ENCODE measurements around the gene HERC3. TPM values are rescaled to one million over a fixed set of nuclear protein-coding genes. Genes with fewer than 3 reads are reported as not detected.

The HERC3 gene
- total and polyA plus RNA-seq, 2 of the 13 experiments (the other 11 are each of a cell fraction or from before 2014, with no cell fraction given) = 3.8 to 6.2 TPM

DNA sequence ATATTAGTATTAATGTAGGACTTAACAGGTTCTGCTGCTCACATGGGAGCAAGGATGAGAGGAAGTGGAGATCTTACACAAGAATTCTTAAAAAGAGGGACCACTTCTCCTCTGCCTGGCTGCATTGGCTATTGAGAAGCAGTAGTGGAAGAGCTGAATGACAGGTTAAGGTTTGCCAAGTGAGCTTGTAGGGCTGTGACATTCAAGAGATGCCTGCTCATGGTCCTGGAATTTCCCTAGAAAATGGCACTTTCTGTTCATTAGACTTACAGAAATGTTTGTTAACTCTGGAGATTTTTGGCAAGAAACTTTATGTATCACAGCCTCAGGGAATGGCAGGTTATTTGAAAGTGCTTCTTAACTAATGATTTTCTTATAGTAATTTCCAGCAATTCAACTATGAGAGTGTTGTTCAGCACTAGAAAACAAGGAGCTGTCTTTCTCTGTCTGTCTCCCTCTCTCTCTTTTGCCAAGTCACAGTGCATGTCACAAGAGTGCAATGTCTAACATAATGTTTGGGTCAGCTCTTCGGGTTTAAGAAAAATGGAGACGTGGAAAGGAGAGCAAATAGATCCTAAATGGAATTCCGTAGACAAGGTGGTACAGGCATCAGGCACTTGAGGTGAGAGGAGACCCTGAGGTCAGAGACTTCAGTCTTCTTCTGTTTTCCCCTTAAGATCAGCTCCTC lies 113.7 kb downstream of the HERC3 start:
- Histone ChIP-seq H2AFZ (ENCODE audit: low read length) (no peak overlapping the region), H3K27me3 (ENCODE audit: control insufficient read depth in 1 of 2, insufficient read depth in 2 of 2, low read length in 2 of 2) (no peaks in the 10 kb centered on the region), H3K4me1 (ENCODE audit: insufficient read depth, low read length) (no peaks in the 10 kb centered on the region), H3K27ac (ENCODE audit: extremely low read length, insufficient read depth, low read length) (no peak overlapping the region), H3K4me2 (ENCODE audit: low read depth, low read length) (no peak overlapping the region), H3K9ac (ENCODE audit: insufficient read depth, low read depth, low read length) (no peak overlapping the region), H4K20me1 (ENCODE audit: insufficient read depth, low read length) (no peaks in the 10 kb centered on the region), H3K9me3 (ENCODE audit: low read length) (no peaks in the 10 kb centered on the region), H3K36me3 (replicated peaks in 1 of 2; ENCODE audit: control insufficient read depth in 1 of 2, insufficient read depth in 2 of 2, low read length in 2 of 2) (no peaks in the 10 kb centered on the region), H3K79me2 (ENCODE audit: insufficient read depth, low read length) (no peaks in the 10 kb centered on the region), H3K4me3 (replicated peaks in 1 of 3; ENCODE audit: insufficient read depth in 1 of 3, low read depth in 2 of 3, low read length in 3 of 3) (no peak overlapping the region)
- TF ChIP-seq, protein P1, sequence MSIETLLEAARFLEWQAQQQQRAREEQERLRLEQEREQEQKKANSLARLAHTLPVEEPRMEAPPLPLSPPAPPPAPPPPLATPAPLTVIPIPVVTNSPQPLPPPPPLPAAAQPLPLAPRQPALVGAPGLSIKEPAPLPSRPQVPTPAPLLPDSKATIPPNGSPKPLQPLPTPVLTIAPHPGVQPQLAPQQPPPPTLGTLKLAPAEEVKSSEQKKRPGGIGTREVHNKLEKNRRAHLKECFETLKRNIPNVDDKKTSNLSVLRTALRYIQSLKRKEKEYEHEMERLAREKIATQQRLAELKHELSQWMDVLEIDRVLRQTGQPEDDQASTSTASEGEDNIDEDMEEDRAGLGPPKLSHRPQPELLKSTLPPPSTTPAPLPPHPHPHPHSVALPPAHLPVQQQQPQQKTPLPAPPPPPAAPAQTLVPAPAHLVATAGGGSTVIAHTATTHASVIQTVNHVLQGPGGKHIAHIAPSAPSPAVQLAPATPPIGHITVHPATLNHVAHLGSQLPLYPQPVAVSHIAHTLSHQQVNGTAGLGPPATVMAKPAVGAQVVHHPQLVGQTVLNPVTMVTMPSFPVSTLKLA (IDR thresholded peaks at IDR 0.05) = no peak
- TF ChIP-seq, protein P2, sequence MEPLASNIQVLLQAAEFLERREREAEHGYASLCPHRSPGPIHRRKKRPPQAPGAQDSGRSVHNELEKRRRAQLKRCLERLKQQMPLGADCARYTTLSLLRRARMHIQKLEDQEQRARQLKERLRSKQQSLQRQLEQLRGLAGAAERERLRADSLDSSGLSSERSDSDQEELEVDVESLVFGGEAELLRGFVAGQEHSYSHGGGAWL (CRISPR knock-in tag; IDR thresholded peaks at IDR 0.05) = no peak
- TF ChIP-seq ZNF850 (CRISPR knock-in tag; conservative IDR thresholded peaks at IDR 0.05) = no peak
- ChIA-PET CTCF (ENCODE audit: low intra/inter-chr PET ratio, low total read pairs) (interaction anchor here (0.7 to 1.5 kb wide), 2 partner anchors 318 to 320 kb away, joined by 3 to 13 read pairs; no protein-coding TSS in a partner anchor), POLR2A (no interaction called here)
- DNase-seq (ENCODE audit: low spot score) (no peak), ATAC-seq (peak; percentile 24; the same call in 1 of the 3 replicates), FAIRE-seq (no peak)
- no TSS peak for BruUV-seq (replicated peaks)
- 52% methylated on average over 3 of the region's 3 CpGs for WGBS (ENCODE audit: low lambda C conversion rate)
- intact Hi-C loops (cut with micrococcal nuclease; ENCODE audit: unreplicated experiment) = loop anchor here (1.0 kb wide), 2 partner anchors 85 to 318 kb away; no protein-coding TSS in a partner anchor
- in situ Hi-C loops (cut with HindIII; ENCODE audit: extremely low pct_ligation_motif_present, low pct_unique_long_range_greater_than_20kb) = loop anchor here (5.0 to 10.0 kb wide), 2 partner anchors 86 to 319 kb away; no protein-coding TSS in a partner anchor

DNA sequence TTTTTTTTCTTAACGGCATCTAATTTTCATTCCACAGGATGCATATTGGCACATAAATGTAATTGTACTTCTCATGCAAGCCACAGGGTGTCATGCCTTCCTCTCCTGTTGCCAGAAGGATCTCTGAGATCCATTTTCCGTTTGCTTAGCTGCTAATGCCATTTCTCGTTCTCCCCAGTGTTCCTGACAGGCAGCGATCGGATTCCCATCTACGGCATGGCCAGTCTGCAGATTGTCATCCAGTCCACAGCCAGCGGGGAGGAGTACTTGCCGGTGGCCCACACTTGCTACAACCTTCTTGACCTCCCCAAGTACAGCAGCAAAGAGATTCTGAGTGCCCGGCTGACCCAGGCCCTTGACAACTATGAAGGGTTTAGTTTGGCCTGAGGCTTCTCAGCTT lies 114.3 kb downstream of the HERC3 start:
- Histone ChIP-seq H3K27me3 (ENCODE audit: control insufficient read depth in 1 of 2, insufficient read depth in 2 of 2, low read length in 2 of 2) (no peaks in the 10 kb centered on the region), H3K27ac (ENCODE audit: extremely low read length, insufficient read depth, low read length) (no peak overlapping the region), H4K20me1 (ENCODE audit: insufficient read depth, low read length) (no peaks in the 10 kb centered on the region), H3K36me3 (replicated peaks in 1 of 2; ENCODE audit: control insufficient read depth in 1 of 2, insufficient read depth in 2 of 2, low read length in 2 of 2) (no peaks in the 10 kb centered on the region), H3K4me1 (ENCODE audit: insufficient read depth, low read length) (no peaks in the 10 kb centered on the region), H3K9me3 (ENCODE audit: low read length) (no peaks in the 10 kb centered on the region), H3K9ac (ENCODE audit: insufficient read depth, low read depth, low read length) (no peak overlapping the region), H3K4me2 (ENCODE audit: low read depth, low read length) (no peak overlapping the region), H3K79me2 (ENCODE audit: insufficient read depth, low read length) (no peaks in the 10 kb centered on the region), H2AFZ (ENCODE audit: low read length) (no peak overlapping the region), H3K4me3 (replicated peaks in 1 of 3; ENCODE audit: insufficient read depth in 1 of 3, low read depth in 2 of 3, low read length in 3 of 3) (no peak overlapping the region)
- ATAC-seq (peak; percentile 92), FAIRE-seq (peak; percentile 53), DNase-seq (ENCODE audit: low spot score) (peak; percentile 53)
- in situ Hi-C loops (cut with HindIII; ENCODE audit: extremely low pct_ligation_motif_present, low pct_unique_long_range_greater_than_20kb) (loop anchor here (5.0 to 10.0 kb wide), 2 partner anchors 86 to 318 kb away; no protein-coding TSS in a partner anchor), intact Hi-C loops (cut with micrococcal nuclease; ENCODE audit: unreplicated experiment) (loop anchor here (1.0 kb wide), 2 partner anchors 85 to 318 kb away; no protein-coding TSS in a partner anchor)
- WGBS (ENCODE audit: low lambda C conversion rate) = 70% methylated on average over 8 of the region's 9 CpGs
- CTCF ChIA-PET (ENCODE audit: low intra/inter-chr PET ratio, low total read pairs) = interaction anchor here (0.7 to 1.5 kb wide), 3 partner anchors 108 to 319 kb away, joined by 3 to 13 read pairs (median 3); no protein-coding TSS in a partner anchor
- POLR2A ChIA-PET = no interaction called here
- BruUV-seq (replicated peaks) = no TSS peak
- TF ChIP-seq, protein P3, sequence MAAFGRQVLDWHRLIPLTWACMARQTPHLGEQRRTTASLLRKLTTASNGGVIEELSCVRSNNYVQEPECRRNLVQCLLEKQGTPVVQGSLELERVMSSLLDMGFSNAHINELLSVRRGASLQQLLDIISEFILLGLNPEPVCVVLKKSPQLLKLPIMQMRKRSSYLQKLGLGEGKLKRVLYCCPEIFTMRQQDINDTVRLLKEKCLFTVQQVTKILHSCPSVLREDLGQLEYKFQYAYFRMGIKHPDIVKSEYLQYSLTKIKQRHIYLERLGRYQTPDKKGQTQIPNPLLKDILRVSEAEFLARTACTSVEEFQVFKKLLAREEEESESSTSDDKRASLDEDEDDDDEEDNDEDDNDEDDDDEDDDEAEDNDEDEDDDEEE (CRISPR knock-in tag; IDR thresholded peaks at IDR 0.05) = no peak
- TF ChIP-seq ETV5 (CRISPR knock-in tag; IDR thresholded peaks at IDR 0.05; ENCODE audit: borderline replicate concordance) (no peak), HCFC1 (IDR thresholded peaks at IDR 0.05; ENCODE audit: low read depth, low read length) (no peak), SIX1 (CRISPR knock-in tag; IDR thresholded peaks at IDR 0.05; ENCODE audit: borderline replicate concordance) (no peak)
- TF ChIP-seq, protein P4, sequence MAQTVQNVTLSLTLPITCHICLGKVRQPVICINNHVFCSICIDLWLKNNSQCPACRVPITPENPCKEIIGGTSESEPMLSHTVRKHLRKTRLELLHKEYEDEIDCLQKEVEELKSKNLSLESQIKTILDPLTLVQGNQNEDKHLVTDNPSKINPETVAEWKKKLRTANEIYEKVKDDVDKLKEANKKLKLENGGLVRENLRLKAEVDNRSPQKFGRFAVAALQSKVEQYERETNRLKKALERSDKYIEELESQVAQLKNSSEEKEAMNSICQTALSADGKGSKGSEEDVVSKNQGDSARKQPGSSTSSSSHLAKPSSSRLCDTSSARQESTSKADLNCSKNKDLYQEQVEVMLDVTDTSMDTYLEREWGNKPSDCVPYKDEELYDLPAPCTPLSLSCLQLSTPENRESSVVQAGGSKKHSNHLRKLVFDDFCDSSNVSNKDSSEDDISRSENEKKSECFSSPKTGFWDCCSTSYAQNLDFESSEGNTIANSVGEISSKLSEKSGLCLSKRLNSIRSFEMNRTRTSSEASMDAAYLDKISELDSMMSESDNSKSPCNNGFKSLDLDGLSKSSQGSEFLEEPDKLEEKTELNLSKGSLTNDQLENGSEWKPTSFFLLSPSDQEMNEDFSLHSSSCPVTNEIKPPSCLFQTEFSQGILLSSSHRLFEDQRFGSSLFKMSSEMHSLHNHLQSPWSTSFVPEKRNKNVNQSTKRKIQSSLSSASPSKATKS (CRISPR knock-in tag; IDR thresholded peaks at IDR 0.05) = no peak
- TF ChIP-seq, protein P5, sequence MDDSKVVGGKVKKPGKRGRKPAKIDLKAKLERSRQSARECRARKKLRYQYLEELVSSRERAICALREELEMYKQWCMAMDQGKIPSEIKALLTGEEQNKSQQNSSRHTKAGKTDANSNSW (CRISPR knock-in tag; IDR thresholded peaks at IDR 0.05; ENCODE audit: borderline replicate concordance) = no peak
